LHCN-M2 (cell line): ENCODE data around the gene ACTN3. TPM values are rescaled to one million over a fixed set of nuclear protein-coding genes. Genes with fewer than 3 reads are reported as not detected.
"Not testable (repeated sequence)": the region's sequence is repeated elsewhere in the genome, so short reads cannot be mapped to it uniquely, and the experiment has no call there.

Experiments
- DNase-seq: peaks from one replicate; pipeline ENCODE4 v3.0.0-alpha.2; 2012; ENCODE audit warnings: low read depth
- polyA plus RNA-seq: library from polyadenylated mRNA; unstranded; fragments of >200 nt; gene quantifications from one replicate; pipeline ENCODE4 v1.2.1, GENCODE V29; 2012; ENCODE audit warnings: missing spikeins
- total RNA-seq: library from RNA; depleted of rRNA; stranded (reverse); fragments of >200 nt; gene quantifications from 2 replicates; pipeline ENCODE4 v1.2.3, GENCODE V29; 2014; rRNA removed

ACTN3 gene
- not detected in 2 replicates for total RNA-seq
- not detected for polyA plus RNA-seq

- DNase-seq, result no peak
Measured at GRCh38 chr11:66546368-66546965, at the start of gene ACTN3. Gene ACTN3, plus strand, starts transcription at chr11:66546903. Its CDS starts 35 bp downstream, at chr11:66546938.

- DNase-seq, result no peak
Measured at GRCh38 chr11:66497206-66497605, 49.5 kb upstream of the ACTN3 start.

- DNase-seq, result no peak
Measured at GRCh38 chr11:66498506-66498905, 48.2 kb upstream of the ACTN3 start.

- DNase-seq, result no peak
Measured at GRCh38 chr11:66505276-66505816, 41.4 kb upstream of the ACTN3 start.

GRCh38 chr11:66509131-66509561 lies 37.6 kb upstream of the ACTN3 start:
- DNase-seq, result no peak

- peak; percentile 63 for DNase-seq
Measured at GRCh38 chr11:66510271-66510989, 36.3 kb upstream of the ACTN3 start, which contains the start of gene BBS1. Gene BBS1, plus strand, starts transcription at chr11:66510635. Its CDS starts 25 bp downstream, at chr11:66510660.

GRCh38 chr11:66510990-66511339 lies 35.7 kb upstream of the ACTN3 start:
- no peak for DNase-seq

- no peak for DNase-seq
Measured at GRCh38 chr11:66523611-66524010, 23.1 kb upstream of the ACTN3 start.

GRCh38 chr11:66524304-66525040 lies 22.2 kb upstream of the ACTN3 start:
- no peak for DNase-seq

GRCh38 chr11:66529069-66529468 lies 17.6 kb upstream of the ACTN3 start:
- DNase-seq, result no peak

GRCh38 chr11:66529655-66530054 lies 17.0 kb upstream of the ACTN3 start:
- DNase-seq, result no peak

GRCh38 chr11:66530927-66531709 lies 15.6 kb upstream of the ACTN3 start:
- no peak for DNase-seq

GRCh38 chr11:66531841-66532240 lies 14.9 kb upstream of the ACTN3 start:
- no peak for DNase-seq

GRCh38 chr11:66532784-66533183 lies 13.9 kb upstream of the ACTN3 start:
- DNase-seq, result no peak

GRCh38 chr11:66539170-66539869 lies 7.4 kb upstream of the ACTN3 start:
- no peak for DNase-seq

- DNase-seq, result no peak
Measured at GRCh38 chr11:66539870-66540213, 6.9 kb upstream of the ACTN3 start.

GRCh38 chr11:66540598-66540997 lies 6.1 kb upstream of the ACTN3 start:
- DNase-seq, result not testable (repeated sequence)

- no peak for DNase-seq
Measured at GRCh38 chr11:66541892-66542291, 4.8 kb upstream of the ACTN3 start.

- no peak for DNase-seq
Measured at GRCh38 chr11:66542362-66542761, 4.3 kb upstream of the ACTN3 start.

- DNase-seq, result no peak
Measured at GRCh38 chr11:66543263-66544107, 3.2 kb upstream of the ACTN3 start.
